HG03045 (cell line): ENCODE measurements around the gene MEF2D.

ENCODE experiments used
- ATAC-seq: cut with Tn5 transposase; IDR thresholded peaks from one replicate; pipeline ENCODE4 v1.9.1; 2021; ENCODE audit warnings: mild to moderate bottlenecking, moderate library complexity; ENCODE audit not compliant: unreplicated experiment

The MEF2D gene

GRCh38 chr1:156448134-156448967, 52.2 kb downstream of the MEF2D start:
- no peak for ATAC-seq

GRCh38 chr1:156445789-156446263, 54.7 kb downstream of the MEF2D start:
- ATAC-seq, result no peak

- ATAC-seq, result no peak
These were observed 56.1 kb downstream of the MEF2D start for GRCh38 chr1:156444407-156445001.

- ATAC-seq, result no peak
These were observed 57.3 kb downstream of the MEF2D start for GRCh38 chr1:156443286-156443685.

- ATAC-seq, result no peak
These were observed 59.7 kb downstream of the MEF2D start for GRCh38 chr1:156440654-156441437.

- ATAC-seq, result no peak
These were observed 60.8 kb downstream of the MEF2D start for GRCh38 chr1:156439777-156440183.

- no peak for ATAC-seq
These were observed 61.4 kb downstream of the MEF2D start for GRCh38 chr1:156439036-156439776.

GRCh38 chr1:156438278-156438987, 62.1 kb downstream of the MEF2D start:
- ATAC-seq, result no peak

GRCh38 chr1:156437037-156437867, 63.3 kb downstream of the MEF2D start:
- ATAC-seq, result no peak

- ATAC-seq, result no peak
These were observed 64.2 kb downstream of the MEF2D start for GRCh38 chr1:156436141-156437036.

GRCh38 chr1:156435545-156436140, 64.9 kb downstream of the MEF2D start:
- ATAC-seq, result no peak

- ATAC-seq, result no peak
These were observed 65.5 kb downstream of the MEF2D start for GRCh38 chr1:156434989-156435544.

- ATAC-seq, result no peak
These were observed 67.0 kb downstream of the MEF2D start for GRCh38 chr1:156433602-156434001.

GRCh38 chr1:156433032-156433431, 67.5 kb downstream of the MEF2D start:
- ATAC-seq, result no peak

- no peak for ATAC-seq
These were observed 67.9 kb downstream of the MEF2D start for GRCh38 chr1:156432669-156433018.

- no peak for ATAC-seq
These were observed 68.6 kb downstream of the MEF2D start for GRCh38 chr1:156431769-156432668.

GRCh38 chr1:156431366-156431765, 69.2 kb downstream of the MEF2D start:
- ATAC-seq, result no peak
